ENCODE data around the gene TBC1D1.

TBC1D1 gene

DNA sequence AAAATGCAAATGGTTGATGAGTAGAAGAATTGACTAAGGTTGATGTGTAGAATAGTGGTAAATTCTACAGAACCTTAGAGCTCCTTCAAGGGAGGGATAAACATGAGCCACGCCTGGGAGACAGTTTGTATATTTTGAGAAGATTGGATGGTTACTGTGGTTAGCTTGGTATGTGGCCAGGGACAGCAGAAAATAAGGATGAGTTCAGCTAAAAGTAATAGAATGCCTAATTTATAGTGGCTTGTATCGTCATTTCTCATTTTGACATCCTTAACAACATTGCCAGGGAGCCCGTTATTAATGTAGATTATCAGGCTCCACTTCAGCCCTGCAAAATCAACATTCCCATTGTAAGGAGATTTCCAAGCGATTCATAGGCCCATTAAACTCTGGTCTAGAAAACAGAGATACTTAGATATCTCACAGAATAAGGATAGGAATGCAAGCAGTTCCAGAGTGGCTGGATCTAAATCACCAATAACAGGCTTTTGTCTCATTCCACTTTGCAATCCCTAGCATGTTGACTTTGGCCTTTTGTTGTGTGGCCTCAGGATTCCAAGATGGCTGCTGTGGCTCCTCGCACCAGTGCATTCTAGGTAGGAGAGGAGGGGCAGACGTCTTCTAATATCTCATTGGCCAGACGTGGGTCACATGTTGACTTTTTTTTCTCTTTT lies 62.9 kb downstream of the TBC1D1 start:
- TF ChIP-seq, protein P1, sequence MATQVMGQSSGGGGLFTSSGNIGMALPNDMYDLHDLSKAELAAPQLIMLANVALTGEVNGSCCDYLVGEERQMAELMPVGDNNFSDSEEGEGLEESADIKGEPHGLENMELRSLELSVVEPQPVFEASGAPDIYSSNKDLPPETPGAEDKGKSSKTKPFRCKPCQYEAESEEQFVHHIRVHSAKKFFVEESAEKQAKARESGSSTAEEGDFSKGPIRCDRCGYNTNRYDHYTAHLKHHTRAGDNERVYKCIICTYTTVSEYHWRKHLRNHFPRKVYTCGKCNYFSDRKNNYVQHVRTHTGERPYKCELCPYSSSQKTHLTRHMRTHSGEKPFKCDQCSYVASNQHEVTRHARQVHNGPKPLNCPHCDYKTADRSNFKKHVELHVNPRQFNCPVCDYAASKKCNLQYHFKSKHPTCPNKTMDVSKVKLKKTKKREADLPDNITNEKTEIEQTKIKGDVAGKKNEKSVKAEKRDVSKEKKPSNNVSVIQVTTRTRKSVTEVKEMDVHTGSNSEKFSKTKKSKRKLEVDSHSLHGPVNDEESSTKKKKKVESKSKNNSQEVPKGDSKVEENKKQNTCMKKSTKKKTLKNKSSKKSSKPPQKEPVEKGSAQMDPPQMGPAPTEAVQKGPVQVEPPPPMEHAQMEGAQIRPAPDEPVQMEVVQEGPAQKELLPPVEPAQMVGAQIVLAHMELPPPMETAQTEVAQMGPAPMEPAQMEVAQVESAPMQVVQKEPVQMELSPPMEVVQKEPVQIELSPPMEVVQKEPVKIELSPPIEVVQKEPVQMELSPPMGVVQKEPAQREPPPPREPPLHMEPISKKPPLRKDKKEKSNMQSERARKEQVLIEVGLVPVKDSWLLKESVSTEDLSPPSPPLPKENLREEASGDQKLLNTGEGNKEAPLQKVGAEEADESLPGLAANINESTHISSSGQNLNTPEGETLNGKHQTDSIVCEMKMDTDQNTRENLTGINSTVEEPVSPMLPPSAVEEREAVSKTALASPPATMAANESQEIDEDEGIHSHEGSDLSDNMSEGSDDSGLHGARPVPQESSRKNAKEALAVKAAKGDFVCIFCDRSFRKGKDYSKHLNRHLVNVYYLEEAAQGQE (IDR thresholded peaks at IDR 0.05; ENCODE audit: insufficient read depth in 1 of 2, low read depth in 2 of 2, low read length in 2 of 2): no peak
- TF ChIP-seq TAF1 (IDR thresholded peaks at IDR 0.05; ENCODE audit: borderline replicate concordance, insufficient read depth, low read length): no peak
- no peak for TF ChIP-seq SIN3A (IDR thresholded peaks at IDR 0.05; ENCODE audit: borderline replicate concordance, insufficient read depth, low read length)
- TF ChIP-seq FOXP2 (optimal IDR thresholded peaks at IDR 0.05; ENCODE audit: borderline replicate concordance, extremely low read depth, extremely low read length, insufficient read depth): no peak
- TF ChIP-seq POLR2AphosphoS5 (IDR thresholded peaks at IDR 0.05; ENCODE audit: low read depth, low read length): no peak

DNA sequence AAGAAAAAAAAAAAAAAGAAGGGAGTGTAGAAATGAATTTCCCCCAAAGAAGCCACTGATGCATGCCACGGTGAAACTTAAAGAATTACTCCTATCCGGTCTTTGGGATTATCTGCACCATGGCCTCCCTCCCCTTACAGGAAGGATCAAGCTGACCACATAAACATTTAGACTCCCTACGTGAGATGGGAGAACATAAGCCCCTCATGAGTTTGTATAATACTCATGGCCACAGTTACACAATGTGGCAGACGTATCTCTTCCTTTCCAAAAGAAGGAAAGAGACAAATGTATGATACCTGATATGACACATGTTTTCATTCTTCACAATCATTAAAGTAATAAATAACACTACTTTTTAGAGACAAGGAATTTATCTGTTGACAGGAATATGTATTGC lies 66.1 kb downstream of the TBC1D1 start:
- TF ChIP-seq FOXP2 (optimal IDR thresholded peaks at IDR 0.05; ENCODE audit: borderline replicate concordance, extremely low read depth, extremely low read length, insufficient read depth) (no peak), POLR2AphosphoS5 (IDR thresholded peaks at IDR 0.05; ENCODE audit: low read depth, low read length) (no peak), SIN3A (IDR thresholded peaks at IDR 0.05; ENCODE audit: borderline replicate concordance, insufficient read depth, low read length) (no peak), TAF1 (IDR thresholded peaks at IDR 0.05; ENCODE audit: borderline replicate concordance, insufficient read depth, low read length) (no peak)
- TF ChIP-seq, protein P1 (IDR thresholded peaks at IDR 0.05; ENCODE audit: insufficient read depth in 1 of 2, low read depth in 2 of 2, low read length in 2 of 2): no peak

DNA sequence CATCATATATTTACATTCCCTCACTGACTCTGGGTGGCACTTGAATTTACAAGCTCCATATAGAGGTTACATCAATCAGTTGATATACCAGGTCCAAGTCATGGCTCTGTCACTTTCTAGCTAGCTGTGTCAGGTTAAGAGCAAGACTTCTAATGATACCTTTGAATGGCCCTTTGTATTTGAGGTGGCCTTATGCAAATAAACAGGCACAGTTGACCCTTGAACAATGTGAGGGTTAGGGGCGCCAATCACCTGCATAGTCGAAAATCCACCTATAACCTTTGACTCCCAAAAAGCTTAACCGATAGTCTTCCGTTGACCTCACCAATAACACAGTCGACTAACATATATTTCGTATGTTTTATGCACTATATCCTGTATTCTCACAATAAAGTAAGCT lies 68.0 kb downstream of the TBC1D1 start:
- TF ChIP-seq TAF1 (IDR thresholded peaks at IDR 0.05; ENCODE audit: borderline replicate concordance, insufficient read depth, low read length) (no peak), SIN3A (IDR thresholded peaks at IDR 0.05; ENCODE audit: borderline replicate concordance, insufficient read depth, low read length) (no peak), FOXP2 (optimal IDR thresholded peaks at IDR 0.05; ENCODE audit: borderline replicate concordance, extremely low read depth, extremely low read length, insufficient read depth) (no peak), POLR2AphosphoS5 (IDR thresholded peaks at IDR 0.05; ENCODE audit: low read depth, low read length) (no peak)
- TF ChIP-seq, protein P1 (IDR thresholded peaks at IDR 0.05; ENCODE audit: insufficient read depth in 1 of 2, low read depth in 2 of 2, low read length in 2 of 2): no peak

DNA sequence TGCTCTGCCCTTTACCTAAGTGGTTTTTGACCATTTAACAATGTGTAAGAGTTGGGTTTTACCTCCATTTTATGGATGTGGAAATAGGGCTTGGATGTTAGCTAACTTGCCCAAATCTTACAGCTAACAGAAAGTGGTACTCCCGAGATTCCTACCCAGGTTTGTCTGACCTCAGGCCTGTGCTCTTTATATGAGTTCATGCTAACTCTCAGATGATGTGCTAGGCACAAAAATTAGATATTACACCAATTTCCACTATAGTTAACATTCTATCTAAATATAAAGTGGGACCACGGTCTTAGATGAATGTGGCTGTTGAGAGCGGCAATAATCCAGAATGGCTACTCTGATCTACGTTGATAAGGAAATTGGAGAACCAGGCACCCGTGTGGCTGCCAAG lies 69.2 kb downstream of the TBC1D1 start, which contains the start of gene PTTG2:
Gene PTTG2 (plus strand): TSS at position 301 of the 400 bp plus-strand sequence. CDS start 37 bp downstream, at position 338.
- no peak for TF ChIP-seq POLR2AphosphoS5 (IDR thresholded peaks at IDR 0.05; ENCODE audit: low read depth, low read length)
- no peak for TF ChIP-seq TAF1 (IDR thresholded peaks at IDR 0.05; ENCODE audit: borderline replicate concordance, insufficient read depth, low read length)
- TF ChIP-seq FOXP2 (optimal IDR thresholded peaks at IDR 0.05; ENCODE audit: borderline replicate concordance, extremely low read depth, extremely low read length, insufficient read depth): no peak
- TF ChIP-seq, protein P1 (IDR thresholded peaks at IDR 0.05; ENCODE audit: insufficient read depth in 1 of 2, low read depth in 2 of 2, low read length in 2 of 2): no peak
- TF ChIP-seq SIN3A (IDR thresholded peaks at IDR 0.05; ENCODE audit: borderline replicate concordance, insufficient read depth, low read length): no peak
